HepG2 (cell line): ENCODE data around the gene GUCY1A2. TPM values are rescaled to one million over a fixed set of nuclear protein-coding genes. Genes with fewer than 3 reads are reported as not detected.

Source experiments
- CENPX ChIP-seq: sonication (generic); formaldehyde crosslinking; IDR thresholded peaks from 2 replicates; pipeline ENCODE4 v1.9.0; 2021; ENCODE audit warnings: mild to moderate bottlenecking, missing genetic modification reagents, moderate library complexity
- GABPB1 ChIP-seq: IDR thresholded peaks from 2 replicates; pipeline ENCODE4 v1.6.1; 2016; ENCODE audit warnings: mild to moderate bottlenecking, missing genetic modification reagents, moderate library complexity, missing compliant biosample characterization
- HMGXB4 ChIP-seq, 2 experiments: sonication (generic) in 1 of 2; formaldehyde crosslinking in 1 of 2; IDR thresholded peaks; 2 replicates each; pipeline versions ENCODE4 v1.4.0 to v1.6.1; 2018 to 2020; ENCODE audit warnings: missing genetic modification reagents in 2 of 2, borderline replicate concordance in 1 of 2, low read depth in 1 of 2, mild to moderate bottlenecking in 1 of 2, missing biosample characterization in 1 of 2
- HNRNPLL ChIP-seq: fragments of 200-400 bp; formaldehyde crosslinking; IDR thresholded peaks from 2 replicates; pipeline ENCODE4 v1.6.1; 2017; ENCODE audit warnings: mild to moderate bottlenecking, low read depth, low read length; ENCODE audit not compliant: poor library complexity, severe bottlenecking
- MAZ ChIP-seq, 2 experiments: sonication (generic) in 1 of 2; formaldehyde crosslinking in 1 of 2; IDR thresholded peaks; 2 replicates each; pipeline versions ENCODE4 v1.5.0 to v1.6.1; 2012 to 2020; ENCODE audit warnings: low read depth in 2 of 2, mild to moderate bottlenecking in 2 of 2, borderline replicate concordance in 1 of 2, improper control_type of control experiment in 1 of 2, low read length in 1 of 2, missing genetic modification reagents in 1 of 2, moderate library complexity in 1 of 2
- MBD4 ChIP-seq: IDR thresholded peaks from 2 replicates; pipeline ENCODE4 v1.6.1; 2012; ENCODE audit warnings: low read length, inconsistent platforms, borderline replicate concordance
- PBX2 ChIP-seq: IDR thresholded peaks from 2 replicates; pipeline ENCODE4 v1.6.1; 2016; ENCODE audit warnings: control low read depth
- RBM39 ChIP-seq: fragments of 200-400 bp; formaldehyde crosslinking; IDR thresholded peaks from one replicate; pipeline ENCODE4 v1.6.1; 2018; ENCODE audit warnings: antibody characterized with exemption, mild to moderate bottlenecking, low read depth, low read length; ENCODE audit not compliant: poor library complexity, severe bottlenecking
- SKI ChIP-seq: fragments of 450-650 bp; IDR thresholded peaks from one replicate; pipeline ENCODE4 v1.6.1; 2018; ENCODE audit warnings: mild to moderate bottlenecking; ENCODE audit not compliant: partially characterized antibody
- TCF12 ChIP-seq, 2 experiments: fragments of 450-650 bp in 1 of 2; sonication (generic) in 1 of 2; formaldehyde crosslinking in 1 of 2; IDR thresholded peaks; 2 replicates each; pipeline versions ENCODE4 v1.6.1 to v1.8.0; 2017 to 2022; ENCODE audit warnings: antibody characterized with exemption in 1 of 2, mild to moderate bottlenecking in 1 of 2, missing genetic modification reagents in 1 of 2, moderate library complexity in 1 of 2
- ZNF512B ChIP-seq: sonication (generic); formaldehyde crosslinking; IDR thresholded peaks from 2 replicates; pipeline ENCODE4 v1.5.1; 2020; ENCODE audit warnings: missing genetic modification reagents, mild to moderate bottlenecking, borderline replicate concordance
- ZNF777 ChIP-seq: sonication (generic); formaldehyde crosslinking; IDR thresholded peaks from 2 replicates; pipeline ENCODE4 v1.4.0; 2020; ENCODE audit warnings: missing genetic modification reagents
- polyA plus RNA-seq, 8 experiments: library from polyadenylated mRNA; depleted of rRNA in 3 of 8; stranded (reverse) in 7 of 8; unstranded in 1 of 8; fragments of >200 nt; fragmentation: Illumina TruSeq in 4 of 8; extraction: Trizol in 4 of 8; gene quantifications; 2 replicates each; pipeline versions ENCODE4 v1.2.1 to v1.2.3, GENCODE V29; 2011 to 2016; ENCODE audit warnings: low read depth in 4 of 8, missing spikeins in 1 of 8, mixed read lengths in 1 of 8; ENCODE audit not compliant: insufficient read depth in 1 of 8
- total RNA-seq, 5 experiments: library from RNA; depleted of rRNA; stranded (reverse); fragments of >200 nt; fragmentation: Illumina TruSeq; extraction: Trizol; gene quantifications; 2 replicates each; pipeline ENCODE4 v1.2.3, GENCODE V29; 2016; ENCODE audit warnings: low read depth in 1 of 5
- TF ChIP-seq, protein P1 (sequence below): sonication (generic); formaldehyde crosslinking; IDR thresholded peaks from 2 replicates; pipeline ENCODE4 v1.8.0; 2022; ENCODE audit warnings: mild to moderate bottlenecking, missing genetic modification reagents, borderline replicate concordance
- TF ChIP-seq, protein P2 (sequence below): sonication (generic); formaldehyde crosslinking; IDR thresholded peaks from 2 replicates; pipeline ENCODE4 v1.4.0; 2020; ENCODE audit warnings: mild to moderate bottlenecking, missing genetic modification reagents

The GUCY1A2 gene
- total and polyA plus RNA-seq, 2 of the 13 experiments (the other 11 are each of a cell fraction or from before 2014, with no cell fraction given) = 0.01 to 0.07 TPM

DNA sequence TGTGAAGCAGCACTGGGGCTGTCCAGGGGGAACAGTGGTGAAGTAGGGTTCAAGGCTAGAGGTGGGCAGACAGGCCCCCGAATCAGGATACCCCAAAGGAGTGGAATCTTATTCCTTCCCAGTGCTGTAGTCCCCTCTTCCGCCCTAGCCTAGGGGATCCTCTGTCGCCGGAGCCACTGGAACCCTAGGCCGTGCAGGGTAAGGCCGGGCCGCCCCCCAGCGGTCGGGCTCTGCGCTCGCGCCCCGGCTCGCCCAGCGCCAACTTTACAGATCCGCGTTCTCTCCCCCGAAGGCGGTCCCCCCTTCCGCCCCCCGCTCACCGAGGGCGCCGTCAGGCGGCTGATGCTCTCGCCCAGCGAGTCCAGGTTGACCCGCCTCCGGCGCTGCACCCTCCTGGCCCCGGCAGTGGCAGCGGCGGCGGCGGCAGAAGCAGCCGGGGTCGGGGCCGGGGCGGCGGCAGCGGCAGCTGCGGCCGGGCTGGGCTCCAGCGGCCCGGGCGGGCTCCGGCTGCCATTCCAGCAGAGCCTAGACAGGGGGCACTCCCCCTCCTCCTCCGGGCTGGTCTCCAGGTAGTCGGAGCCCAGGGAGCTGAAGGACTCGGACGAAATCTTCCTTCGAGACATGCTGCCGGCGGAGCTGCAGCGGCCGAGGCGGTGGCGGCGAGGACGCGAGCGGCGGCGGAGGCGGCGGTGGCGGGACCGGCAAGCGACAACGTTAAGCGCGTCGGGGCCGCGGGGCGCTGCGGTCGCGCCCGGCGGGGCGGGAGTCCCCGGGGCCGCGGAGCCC lies 650 bp downstream of the GUCY1A2 start (continued):
- TF ChIP-seq MAZ (IDR thresholded peaks at IDR 0.05; ENCODE audit: borderline replicate concordance, low read depth, low read length) (no peak), MAZ (CRISPR knock-in tag; IDR thresholded peaks at IDR 0.05; ENCODE audit: low read depth) (0 out of 2 replicates have a peak, but pooled peaks have one; percentile 51), ZNF512B (CRISPR knock-in tag) (0 out of 2 replicates have a peak, but pooled peaks have one; percentile 39), HMGXB4 (CRISPR knock-in tag; IDR thresholded peaks at IDR 0.05; ENCODE audit: borderline replicate concordance in 1 of 2, low read depth in 1 of 2) (0 out of 4 replicates have a peak, but pooled peaks of 1 of the 2 experiments have one; percentile 43), ZNF777 (CRISPR knock-in tag) (peak; percentile 90), TCF12 (IDR thresholded peaks at IDR 0.05) (no peak), TCF12 (CRISPR knock-in tag; IDR thresholded peaks at IDR 0.05) (no peak), HNRNPLL (peak; percentile 61), RBM39 (peak; percentile 41), MBD4 (no peak), GABPB1 (CRISPR knock-in tag) (peak; percentile 22; the same call in 1 of the 2 replicates), PBX2 (CRISPR knock-in tag) (no peak), CENPX (no peak), SKI (peak; percentile 20)
- TF ChIP-seq, protein P1, sequence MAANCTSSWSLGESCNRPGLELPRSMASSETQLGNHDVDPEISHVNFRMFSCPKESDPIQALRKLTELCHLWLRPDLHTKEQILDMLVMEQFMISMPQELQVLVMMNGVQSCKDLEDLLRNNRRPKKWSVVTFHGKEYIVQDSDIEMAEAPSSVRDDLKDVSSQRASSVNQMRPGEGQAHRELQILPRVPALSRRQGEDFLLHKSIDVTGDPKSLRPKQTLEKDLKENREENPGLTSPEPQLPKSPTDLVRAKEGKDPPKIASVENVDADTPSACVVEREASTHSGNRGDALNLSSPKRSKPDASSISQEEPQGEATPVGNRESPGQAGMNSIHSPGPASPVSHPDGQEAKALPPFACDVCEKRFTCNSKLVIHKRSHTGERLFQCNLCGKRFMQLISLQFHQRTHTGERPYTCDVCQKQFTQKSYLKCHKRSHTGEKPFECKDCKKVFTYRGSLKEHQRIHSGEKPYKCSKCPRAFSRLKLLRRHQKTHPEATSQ (CRISPR knock-in tag) = peak; percentile 32; the same call in 1 of the 2 replicates
- TF ChIP-seq, protein P2, sequence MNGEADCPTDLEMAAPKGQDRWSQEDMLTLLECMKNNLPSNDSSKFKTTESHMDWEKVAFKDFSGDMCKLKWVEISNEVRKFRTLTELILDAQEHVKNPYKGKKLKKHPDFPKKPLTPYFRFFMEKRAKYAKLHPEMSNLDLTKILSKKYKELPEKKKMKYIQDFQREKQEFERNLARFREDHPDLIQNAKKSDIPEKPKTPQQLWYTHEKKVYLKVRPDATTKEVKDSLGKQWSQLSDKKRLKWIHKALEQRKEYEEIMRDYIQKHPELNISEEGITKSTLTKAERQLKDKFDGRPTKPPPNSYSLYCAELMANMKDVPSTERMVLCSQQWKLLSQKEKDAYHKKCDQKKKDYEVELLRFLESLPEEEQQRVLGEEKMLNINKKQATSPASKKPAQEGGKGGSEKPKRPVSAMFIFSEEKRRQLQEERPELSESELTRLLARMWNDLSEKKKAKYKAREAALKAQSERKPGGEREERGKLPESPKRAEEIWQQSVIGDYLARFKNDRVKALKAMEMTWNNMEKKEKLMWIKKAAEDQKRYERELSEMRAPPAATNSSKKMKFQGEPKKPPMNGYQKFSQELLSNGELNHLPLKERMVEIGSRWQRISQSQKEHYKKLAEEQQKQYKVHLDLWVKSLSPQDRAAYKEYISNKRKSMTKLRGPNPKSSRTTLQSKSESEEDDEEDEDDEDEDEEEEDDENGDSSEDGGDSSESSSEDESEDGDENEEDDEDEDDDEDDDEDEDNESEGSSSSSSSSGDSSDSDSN (CRISPR knock-in tag) = peak; percentile 79
